GM19099 (cell line): ENCODE results near the gene TMPRSS7.

Source experiments
- POLR2A ChIP-seq: IDR thresholded peaks from 3 replicates; pipeline ENCODE4 v1.6.1; 2011; ENCODE audit warnings: low read depth; ENCODE audit not compliant: insufficient read length; ENCODE audit errors: extremely low read depth

Gene TMPRSS7

GRCh38 chr3:112034436-112034835 lies at the start of gene TMPRSS7:
Gene TMPRSS7, plus strand, starts transcription at chr3:112034736. Its CDS starts 110 bp downstream, at chr3:112034846.
- no peak for TF ChIP-seq POLR2A

GRCh38 chr3:111986800-111987199 lies 47.7 kb upstream of the TMPRSS7 start:
- no peak for TF ChIP-seq POLR2A

- TF ChIP-seq POLR2A = no peak
These were observed 45.4 kb upstream of the TMPRSS7 start for GRCh38 chr3:111989061-111989678.

GRCh38 chr3:111993038-111993437 lies 41.5 kb upstream of the TMPRSS7 start:
- TF ChIP-seq POLR2A = no peak

- TF ChIP-seq POLR2A = no peak
These were observed 35.7 kb upstream of the TMPRSS7 start, which contains the start of gene TAGLN3 for GRCh38 chr3:111998636-111999483. Gene TAGLN3, plus strand, starts transcription at chr3:111998922. Its CDS starts 501 bp downstream, at chr3:111999423.

GRCh38 chr3:111999484-112000324 lies 34.8 kb upstream of the TMPRSS7 start:
- TF ChIP-seq POLR2A = no peak

- no peak for TF ChIP-seq POLR2A
These were observed 34.2 kb upstream of the TMPRSS7 start for GRCh38 chr3:112000367-112000771.

- TF ChIP-seq POLR2A = no peak
These were observed 33.6 kb upstream of the TMPRSS7 start for GRCh38 chr3:112000966-112001365.

GRCh38 chr3:112001526-112001925 lies 33.0 kb upstream of the TMPRSS7 start:
- no peak for TF ChIP-seq POLR2A

GRCh38 chr3:112002096-112002971 lies 32.2 kb upstream of the TMPRSS7 start:
- TF ChIP-seq POLR2A = no peak

- TF ChIP-seq POLR2A = no peak
These were observed 31.0 kb upstream of the TMPRSS7 start for GRCh38 chr3:112003321-112004080.

GRCh38 chr3:112004187-112004586 lies 30.3 kb upstream of the TMPRSS7 start:
- no peak for TF ChIP-seq POLR2A

- no peak for TF ChIP-seq POLR2A
These were observed 29.9 kb upstream of the TMPRSS7 start for GRCh38 chr3:112004669-112005068.
